HG02943 (cell line): ENCODE data around the gene GPC6.

Experiments used
- ATAC-seq: cut with Tn5 transposase; IDR thresholded peaks from one replicate; pipeline ENCODE4 v1.9.1; 2021; ENCODE audit warnings: mild to moderate bottlenecking, low read depth, moderate library complexity; ENCODE audit not compliant: unreplicated experiment

The GPC6 gene

DNA sequence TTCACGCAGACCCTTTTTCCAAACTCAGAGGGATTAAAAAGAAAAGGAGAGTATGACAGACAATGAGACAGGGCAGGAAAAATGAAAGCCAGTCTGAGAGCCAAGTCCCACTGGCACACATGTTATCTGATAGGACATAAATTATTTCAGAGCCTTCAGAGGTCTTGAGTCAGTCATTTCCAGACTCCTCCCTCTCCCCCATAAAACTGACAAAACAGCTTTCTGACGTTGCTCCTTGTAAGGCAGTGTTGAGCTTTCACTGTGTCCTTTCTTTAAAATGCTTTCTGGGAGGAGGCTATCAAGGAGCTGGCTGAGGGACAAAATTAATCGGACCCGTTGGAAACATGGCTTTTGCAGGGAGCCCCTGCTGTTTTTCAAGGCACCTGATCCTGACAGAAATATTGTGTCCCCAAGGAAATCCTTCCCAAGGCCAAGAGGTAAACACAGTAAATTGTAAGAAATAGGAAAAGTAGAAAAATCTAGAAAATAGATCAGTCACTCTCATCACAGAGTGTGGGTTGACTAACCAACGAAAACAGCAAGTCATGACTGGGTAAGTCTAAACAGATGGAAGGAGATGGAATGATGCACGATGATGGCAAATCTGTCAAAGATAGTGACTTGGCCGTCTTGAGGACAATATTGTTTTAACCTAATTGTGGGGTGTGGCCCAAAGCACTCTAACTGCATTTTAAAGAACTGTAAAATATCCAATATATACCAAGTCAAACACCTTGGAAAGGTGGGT, 1163.2 kb downstream of the GPC6 start:
- no peak for ATAC-seq

- no peak for ATAC-seq
These were observed 1164.3 kb downstream of the GPC6 start for GRCh38 chr13:94390881-94391280.

GRCh38 chr13:94394723-94395122, 1168.1 kb downstream of the GPC6 start:
- no peak for ATAC-seq

DNA sequence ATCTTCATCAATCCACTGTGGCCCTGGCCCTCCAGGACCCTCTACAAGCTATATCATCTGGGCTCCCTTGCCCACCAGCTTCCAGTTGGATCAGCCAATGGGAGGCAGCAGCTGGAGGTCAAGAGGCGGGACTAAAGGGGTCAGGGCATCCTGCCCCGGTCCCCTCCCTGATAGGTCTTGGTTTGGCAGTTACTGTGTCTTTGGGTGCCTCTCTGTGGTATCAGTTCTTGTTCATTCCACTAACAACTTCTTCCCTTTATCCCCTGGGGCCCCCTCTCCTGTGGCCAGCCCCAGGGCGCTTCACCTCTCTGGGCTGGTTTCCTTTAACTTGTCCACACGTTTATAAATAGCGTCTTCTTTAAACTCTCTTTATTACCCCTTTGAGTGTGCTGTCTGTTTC, 1169.3 kb downstream of the GPC6 start:
- no peak for ATAC-seq

GRCh38 chr13:94399812-94400211, 1173.2 kb downstream of the GPC6 start:
- no peak for ATAC-seq

DNA sequence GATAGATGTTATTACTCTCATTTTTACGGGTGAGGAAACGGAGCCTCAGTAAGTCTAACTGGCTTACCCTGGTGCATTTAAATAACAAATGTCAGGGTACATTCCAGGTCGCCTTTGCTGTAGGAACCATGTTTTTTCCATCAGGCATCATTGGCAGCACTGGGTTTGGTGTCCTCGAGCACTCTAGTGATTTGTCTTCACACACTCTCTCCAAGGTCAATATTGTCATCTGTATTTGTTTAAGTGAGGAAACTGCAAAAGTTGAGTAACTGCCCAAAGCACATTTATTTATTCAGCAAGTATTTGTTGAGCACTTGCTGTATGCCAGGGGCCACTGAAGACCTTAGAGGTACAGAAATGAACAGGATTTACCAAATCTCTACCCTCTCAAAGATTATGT, 1174.3 kb downstream of the GPC6 start:
- no peak for ATAC-seq

- ATAC-seq: no peak
These were observed 1181.9 kb downstream of the GPC6 start for GRCh38 chr13:94408314-94409036.

DNA sequence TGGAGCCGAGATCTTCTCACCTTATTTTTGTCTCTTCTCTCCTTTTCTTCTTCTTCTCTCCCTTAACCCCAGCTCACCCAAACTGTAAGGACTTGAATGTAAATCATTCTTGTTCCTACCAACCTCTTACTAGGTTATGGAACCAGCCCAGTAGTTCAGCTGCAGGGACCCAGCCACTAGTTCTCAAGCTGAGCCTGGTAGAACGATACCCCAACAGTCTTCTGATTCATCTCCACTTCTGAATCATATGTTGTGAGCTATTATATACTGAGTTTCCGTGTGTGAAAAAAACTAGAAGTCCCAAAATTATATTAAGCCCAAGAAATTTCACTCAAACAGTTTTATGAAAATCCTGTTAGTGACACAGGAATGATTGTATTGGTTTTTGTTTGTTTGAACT, 1185.1 kb downstream of the GPC6 start:
- ATAC-seq: no peak

DNA sequence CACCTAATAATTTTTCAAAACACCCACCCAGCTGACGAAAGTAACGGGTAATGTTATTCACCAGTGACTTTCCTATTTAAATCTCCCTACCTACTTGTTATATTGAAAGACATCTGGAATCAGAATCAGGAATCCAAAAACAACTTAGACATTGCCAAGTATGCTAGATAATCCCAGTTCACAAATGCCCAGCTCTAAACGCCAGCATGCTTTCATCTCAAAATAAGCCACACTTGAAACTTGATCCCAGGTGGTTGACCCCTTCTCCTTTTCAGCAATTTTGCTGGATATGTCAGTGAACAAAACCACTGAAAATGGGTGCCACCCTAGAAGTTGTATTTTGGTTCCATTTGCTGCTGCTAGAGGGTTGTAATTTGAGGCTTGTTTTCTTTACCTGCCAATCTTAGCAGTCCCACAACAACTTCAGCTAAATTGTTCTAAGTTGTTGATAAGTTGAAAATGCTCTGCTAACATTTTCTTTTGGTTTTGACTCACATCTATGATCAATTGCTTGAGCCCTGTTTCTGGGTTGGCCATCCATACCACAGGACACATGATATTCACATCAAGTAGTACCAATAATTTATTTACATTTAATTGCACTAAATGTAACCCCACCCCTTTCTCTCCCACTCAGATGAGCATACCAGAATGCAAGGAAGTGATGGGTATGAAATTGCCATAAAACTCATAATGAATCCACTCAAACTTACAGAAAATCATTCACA, 1186.4 kb downstream of the GPC6 start:
- no peak for ATAC-seq

- ATAC-seq: no peak
These were observed 1187.0 kb downstream of the GPC6 start for GRCh38 chr13:94413598-94413944.

- no peak for ATAC-seq
These were observed 1187.5 kb downstream of the GPC6 start for GRCh38 chr13:94414141-94414540.

DNA sequence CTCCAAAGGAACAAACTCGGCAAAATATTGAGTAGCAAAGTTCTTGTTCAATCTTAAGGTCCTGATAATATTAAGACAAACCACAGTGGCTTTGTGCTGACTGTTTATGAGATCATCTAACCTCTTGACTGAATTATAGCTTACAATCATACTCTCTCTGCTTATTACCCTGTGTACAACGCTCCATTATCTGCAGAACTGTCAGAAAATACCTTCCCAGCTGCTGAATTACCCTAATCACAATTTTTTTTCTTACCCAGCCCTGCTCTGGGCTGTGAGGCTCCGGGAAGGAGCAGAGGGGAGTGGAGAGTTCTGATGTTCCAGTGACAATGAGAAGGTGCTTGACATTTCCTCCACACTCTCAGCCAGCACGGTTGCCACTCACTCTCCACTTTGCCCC, 1188.1 kb downstream of the GPC6 start:
- ATAC-seq: no peak

DNA sequence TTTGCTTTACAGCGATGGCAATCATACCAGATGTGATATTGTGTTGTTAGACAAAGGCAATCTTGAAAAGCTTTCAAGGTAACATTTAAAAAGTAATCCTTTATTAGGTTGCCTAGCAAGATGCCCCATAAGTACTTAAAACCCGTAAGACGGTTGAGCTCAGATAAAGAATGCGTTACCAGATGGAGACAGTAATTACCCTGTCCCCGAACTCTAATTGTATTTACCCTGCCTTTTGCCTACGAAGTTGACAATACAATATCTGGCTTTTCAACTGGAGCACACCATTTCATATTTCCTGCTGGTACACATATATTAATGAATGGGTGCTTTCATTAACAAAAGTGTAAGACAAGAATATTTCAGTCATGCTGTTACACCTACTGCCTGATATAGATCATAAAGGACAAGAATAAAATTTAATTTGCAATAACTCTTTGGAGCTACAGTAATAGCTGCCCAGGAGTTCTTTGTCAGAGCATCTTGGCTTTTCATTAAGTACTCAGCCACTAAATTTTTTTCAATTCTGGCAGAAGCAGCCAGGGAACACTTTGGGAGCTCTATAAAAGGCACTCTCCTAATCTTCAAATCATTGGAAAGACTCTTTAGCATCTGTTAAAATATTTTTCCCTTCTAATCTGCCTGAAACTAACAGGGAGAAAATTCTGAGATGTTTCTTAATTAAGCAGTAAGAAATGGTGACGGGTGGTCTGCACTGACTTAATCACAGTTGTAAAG, 1189.1 kb downstream of the GPC6 start:
- ATAC-seq: no peak

DNA sequence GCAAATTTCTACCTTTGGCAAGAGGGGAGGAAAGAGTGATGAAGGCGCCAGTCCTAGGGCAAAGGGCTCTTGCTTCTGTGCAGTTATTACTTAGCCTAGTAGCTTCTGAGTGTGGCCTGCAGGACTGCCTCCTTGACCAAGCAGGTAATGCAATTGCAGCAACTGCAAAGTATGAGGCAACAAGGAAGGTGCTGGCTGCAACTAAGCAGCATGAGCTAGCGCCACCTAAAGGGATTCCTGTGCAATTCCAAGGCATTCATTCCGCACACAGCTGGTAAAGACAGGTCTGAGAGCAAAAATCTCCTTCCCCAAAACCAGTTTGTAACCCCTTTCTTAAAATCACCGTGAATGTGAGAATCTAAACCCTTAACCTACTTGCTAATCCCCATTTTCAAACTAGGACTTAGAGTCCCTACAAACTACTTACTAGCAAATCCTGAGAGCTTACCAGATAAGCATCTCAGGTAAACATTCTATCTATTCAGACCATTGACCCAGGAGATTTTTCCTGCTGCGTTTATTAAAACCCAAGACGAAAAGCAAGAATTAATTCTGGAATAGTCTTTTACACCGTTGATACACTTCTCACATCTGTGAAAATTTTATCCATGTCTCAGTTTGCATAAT, 1190.0 kb downstream of the GPC6 start:
- no peak for ATAC-seq

DNA sequence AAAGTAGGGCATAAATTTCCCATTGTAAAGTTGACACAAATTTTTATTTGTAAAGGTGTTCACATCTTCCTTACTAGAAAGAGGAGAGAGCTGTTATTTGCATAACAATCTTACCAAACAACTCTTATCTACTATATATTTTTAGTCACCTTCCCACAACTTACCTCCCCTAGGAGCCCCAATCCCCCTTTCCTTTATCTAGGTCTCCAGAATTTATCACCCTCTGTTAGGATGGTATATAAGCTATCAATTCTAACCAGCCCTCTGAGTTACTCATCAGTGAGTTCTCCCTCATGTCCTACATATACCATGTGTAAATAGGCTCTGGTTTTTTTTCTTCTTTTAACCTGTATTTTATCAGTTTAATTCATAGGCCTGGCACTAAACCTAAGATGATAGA, 1190.7 kb downstream of the GPC6 start:
- ATAC-seq: no peak

- ATAC-seq: no peak
These were observed 1192.8 kb downstream of the GPC6 start for GRCh38 chr13:94419304-94419924.

DNA sequence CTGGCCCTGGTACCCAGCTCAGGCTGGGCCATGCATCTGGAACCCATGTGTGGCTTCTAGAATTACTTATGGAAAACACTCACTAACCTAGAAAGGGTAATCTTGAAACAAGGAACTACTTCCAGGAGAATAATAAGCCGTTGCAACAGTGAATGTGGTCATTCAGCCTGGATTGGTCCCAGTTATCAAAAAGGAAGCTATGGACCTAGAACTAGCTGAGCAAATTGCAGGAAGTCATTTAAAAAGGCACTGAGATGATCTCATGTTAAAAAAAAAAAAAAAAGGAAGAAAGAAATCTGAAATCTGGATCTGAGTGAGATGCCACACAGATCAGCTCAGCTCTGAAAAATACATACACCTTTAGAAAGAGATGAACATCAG, 1193.3 kb downstream of the GPC6 start:
- no peak for ATAC-seq

- ATAC-seq: no peak
These were observed 1200.8 kb downstream of the GPC6 start for GRCh38 chr13:94427313-94427953.

DNA sequence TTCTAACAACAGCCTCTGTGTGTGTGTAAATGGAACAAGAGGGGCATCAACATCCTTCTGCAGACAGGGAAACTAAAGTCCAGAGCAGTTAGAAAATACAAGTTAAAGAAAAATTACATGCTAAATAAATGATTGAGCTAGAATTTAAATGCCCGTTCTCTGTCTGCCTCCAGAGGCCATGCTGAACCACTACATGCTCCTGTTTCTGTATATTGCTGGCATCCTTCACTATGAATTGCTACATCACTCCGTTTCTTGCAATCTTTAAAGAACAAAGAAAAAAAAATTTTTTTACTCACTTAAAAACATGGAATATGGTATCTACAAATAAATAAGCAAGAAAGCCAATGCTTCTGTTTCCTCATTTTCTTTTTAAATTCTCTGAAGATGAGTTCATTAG, 1205.0 kb downstream of the GPC6 start:
- ATAC-seq: no peak

DNA sequence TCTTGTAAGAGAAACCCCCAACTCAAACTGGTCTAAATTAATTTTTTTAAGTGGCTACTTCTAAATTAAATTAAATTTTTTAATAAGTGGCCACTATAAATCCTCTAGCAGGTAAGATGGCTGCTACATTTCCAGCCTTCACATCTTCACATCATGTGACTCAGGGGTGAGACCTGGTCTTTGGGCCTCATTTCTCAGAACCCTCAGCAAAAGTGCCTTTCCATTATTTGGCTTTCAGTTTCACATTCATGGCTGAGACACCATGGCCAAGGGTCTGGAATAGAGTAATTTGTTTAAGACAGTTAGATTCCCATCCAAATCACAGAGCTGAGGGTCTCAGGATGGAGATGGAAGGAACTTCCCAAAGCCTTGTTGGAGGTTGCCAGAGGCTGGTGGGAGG, 1205.4 kb downstream of the GPC6 start:
- no peak for ATAC-seq
